Stomach smooth muscle (tissue), 2 donors: ENCODE data around the gene MMS22L.

Source experiments
- H3K27ac ChIP-seq: one replicate; pipeline ENCODE4 v1.7.0; 2013; ENCODE audit warnings: mild to moderate bottlenecking, low read length, inconsistent platforms
- H3K27me3 ChIP-seq, 2 donors: one replicate each; pipeline ENCODE4 v1.7.0; 2013; ENCODE audit warnings: low read length in 2 of 2; ENCODE audit not compliant: insufficient read depth in 2 of 2, control insufficient read depth in 1 of 2
- H3K36me3 ChIP-seq, 2 donors: one replicate each; pipeline ENCODE4 v1.7.0; 2013; ENCODE audit warnings: low read length in 2 of 2; ENCODE audit not compliant: control insufficient read depth in 2 of 2, insufficient read depth in 2 of 2
- H3K4me1 ChIP-seq: one replicate; pipeline ENCODE4 v1.7.0; 2013; ENCODE audit warnings: low read length; ENCODE audit not compliant: control insufficient read depth, insufficient read depth
- H3K4me3 ChIP-seq, 2 donors: one replicate each; pipeline ENCODE4 v1.7.0; 2013; ENCODE audit warnings: low read length in 2 of 2
- H3K9ac ChIP-seq, 2 donors: one replicate each; pipeline ENCODE4 v1.7.0; 2013; ENCODE audit warnings: low read length in 2 of 2, mild to moderate bottlenecking in 1 of 2
- H3K9me3 ChIP-seq, 2 donors: one replicate each; pipeline ENCODE4 v1.7.0; 2013; ENCODE audit warnings: low read length in 2 of 2; ENCODE audit not compliant: control insufficient read depth in 2 of 2
- donor health status: healthy.
- donor health status: Pancreatic carcinoma.

Gene MMS22L

DNA sequence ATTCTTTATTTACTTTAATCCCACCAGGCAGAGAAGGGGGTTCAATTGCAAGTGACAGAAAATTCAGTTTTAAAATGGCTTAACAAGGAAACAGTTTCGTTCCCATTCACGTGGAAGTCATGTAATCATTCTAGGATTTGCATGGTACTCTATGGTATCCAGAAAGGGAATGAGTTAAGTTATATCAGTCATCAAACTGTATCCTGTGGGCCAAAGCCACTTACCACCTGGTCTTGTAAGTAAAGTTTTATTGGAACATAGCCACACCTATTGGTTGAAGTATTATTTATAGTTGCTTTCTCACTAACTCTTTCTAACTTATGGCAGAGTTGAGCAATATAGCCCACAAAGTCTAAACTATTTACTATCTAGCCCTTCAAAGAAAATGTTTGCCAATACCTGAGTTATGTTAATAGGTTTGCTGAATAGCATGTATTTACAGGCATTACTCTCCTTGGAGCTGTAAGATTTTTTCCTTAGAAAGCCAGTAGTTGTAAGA is 10.2 kb upstream of the MMS22L start:
- Histone ChIP-seq H3K4me1 (no peaks in the 10 kb centered on the region), H3K9ac (no peak overlapping the region), H3K36me3 (no peaks in the 10 kb centered on the region), H3K27ac (no peak overlapping the region), H3K4me3 (no peak overlapping the region), H3K9me3 (peaks cover 0 to 3% of the 10 kb centered on the region in 2 donors), H3K27me3 (no peaks in the 10 kb centered on the region)

GRCh38 chr6:97292671-97293070 is 9.7 kb upstream of the MMS22L start:
- H3K4me1 ChIP-seq, result no peaks in the 10 kb centered on the region
- no peaks in the 10 kb centered on the region for H3K36me3 ChIP-seq
- no peaks in the 10 kb centered on the region for H3K27me3 ChIP-seq

DNA sequence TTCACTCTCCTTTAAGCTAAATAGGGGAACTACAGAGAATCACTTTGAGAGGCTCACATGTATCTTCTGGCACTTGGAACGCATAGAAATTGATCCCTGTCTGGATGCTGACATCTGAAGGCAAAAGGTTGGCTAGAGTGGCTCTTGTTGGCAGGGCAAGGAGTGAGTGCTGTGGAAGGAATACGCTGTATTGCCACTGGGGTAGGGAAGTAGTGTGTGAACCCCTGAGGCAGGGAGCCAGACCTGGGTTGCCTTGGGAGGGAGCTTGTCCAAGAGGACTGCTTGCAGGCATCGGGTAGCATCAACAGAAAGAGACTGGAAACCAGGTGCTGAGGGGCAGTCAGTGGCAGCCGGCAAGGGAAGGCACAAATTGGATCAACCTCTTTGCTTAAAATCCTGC is 8.9 kb upstream of the MMS22L start:
- no peak overlapping the region for H3K9ac ChIP-seq
- no peak overlapping the region for H3K4me3 ChIP-seq
- H3K9me3 ChIP-seq, result peaks cover 0 to 3% of the 10 kb centered on the region in 2 donors
- H3K4me1 ChIP-seq, result no peaks in the 10 kb centered on the region
- H3K36me3 ChIP-seq, result no peaks in the 10 kb centered on the region
- H3K27me3 ChIP-seq, result no peaks in the 10 kb centered on the region
- no peak overlapping the region for H3K27ac ChIP-seq

More at GRCh38 chr6:97292671-97293070, 9.7 kb upstream of the MMS22L start:
- peaks cover 0 to 3% of the 10 kb centered on the region in 2 donors for H3K9me3 ChIP-seq
- no peak overlapping the region for H3K4me3 ChIP-seq
- no peak overlapping the region for H3K9ac ChIP-seq
- H3K27ac ChIP-seq, result no peak overlapping the region

DNA sequence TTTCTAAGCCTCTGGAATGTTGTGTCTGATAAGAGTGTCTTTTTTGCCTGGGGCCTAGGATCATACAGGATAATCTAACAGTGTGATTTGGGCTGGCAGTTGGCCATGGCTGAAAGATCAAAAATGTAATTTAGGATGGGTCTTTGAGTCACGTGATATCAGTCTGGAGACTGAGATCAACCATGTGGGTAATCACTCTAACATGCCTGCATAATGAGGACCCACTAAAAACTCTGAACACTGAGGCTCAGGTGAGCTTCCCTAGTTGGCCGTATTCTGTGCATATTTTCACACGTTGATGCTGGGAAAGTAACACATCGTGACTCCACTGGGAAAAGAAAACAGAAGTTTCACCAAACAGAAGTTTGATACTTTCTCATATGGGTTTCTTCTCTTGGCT is 6.3 kb upstream of the MMS22L start:
- Histone ChIP-seq H3K27ac (no peak overlapping the region), H3K9me3 (peaks cover 0 to 3% of the 10 kb centered on the region in 2 donors), H3K27me3 (no peaks in the 10 kb centered on the region), H3K9ac (no peak overlapping the region), H3K4me1 (no peaks in the 10 kb centered on the region), H3K36me3 (no peaks in the 10 kb centered on the region), H3K4me3 (no peak overlapping the region)

DNA sequence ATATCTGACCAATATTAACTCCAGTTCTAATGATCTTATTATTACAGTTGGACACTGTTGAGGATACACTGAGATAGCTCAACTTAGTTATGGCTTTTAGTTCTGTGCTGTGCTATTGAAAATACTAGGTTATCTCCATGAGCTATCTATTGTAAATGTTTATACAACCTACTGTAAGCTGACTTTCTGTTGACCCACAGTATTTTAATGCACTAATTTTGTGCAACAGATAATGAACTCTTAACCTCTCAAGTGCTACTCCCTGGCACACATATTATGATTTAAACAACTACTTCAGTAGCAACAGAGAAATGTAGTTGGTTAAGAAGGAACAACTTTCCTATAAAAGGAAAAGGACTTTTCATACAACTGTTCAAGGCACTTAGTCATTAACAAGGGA is 5.2 kb upstream of the MMS22L start:
- H3K27me3 ChIP-seq, result no peaks in the 10 kb centered on the region
- H3K4me1 ChIP-seq, result no peaks in the 10 kb centered on the region
- no peak overlapping the region for H3K4me3 ChIP-seq
- H3K9ac ChIP-seq, result no peak overlapping the region
- H3K27ac ChIP-seq, result no peak overlapping the region
- peaks cover 0 to 3% of the 10 kb centered on the region in 2 donors for H3K9me3 ChIP-seq
- no peaks in the 10 kb centered on the region for H3K36me3 ChIP-seq

DNA sequence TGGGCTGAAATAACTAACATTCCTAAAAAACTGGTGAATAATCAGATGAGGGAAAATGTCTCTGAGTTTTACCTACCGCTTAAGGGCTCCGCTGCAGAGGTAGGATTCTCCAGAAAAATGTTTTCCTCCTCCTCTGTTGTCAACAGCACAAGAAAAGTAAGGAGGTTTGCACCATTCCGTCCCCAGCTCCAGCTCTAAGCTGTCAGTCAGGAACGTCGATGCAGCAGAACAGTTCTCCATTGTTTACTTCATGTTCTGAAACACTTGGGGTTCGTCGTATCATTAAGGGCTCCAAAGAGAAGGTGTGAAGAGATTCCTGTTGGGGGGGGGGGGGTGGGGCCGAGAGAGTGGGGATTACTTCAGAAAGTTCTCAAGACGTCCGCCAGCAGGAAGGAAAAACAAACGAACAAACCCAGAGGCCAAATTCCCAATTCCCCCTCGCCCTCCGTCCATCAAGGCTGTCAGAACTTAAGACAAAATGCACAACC is 734 bp downstream of the MMS22L start:
- Histone ChIP-seq H3K27ac (no peak overlapping the region), H3K9ac (peak overlapping the region; percentile 80 to 83), H3K4me3 (peak overlapping the region; percentile 72 to 91), H3K36me3 (peaks cover 0 to 3% of the 10 kb centered on the region in 2 donors), H3K4me1 (peaks cover 2% of the 10 kb centered on the region), H3K9me3 (no peaks in the 10 kb centered on the region), H3K27me3 (no peaks in the 10 kb centered on the region)

GRCh38 chr6:97280766-97281165 is 2.2 kb downstream of the MMS22L start:
- H3K4me3 ChIP-seq, result no peak overlapping the region
- H3K27me3 ChIP-seq, result no peaks in the 10 kb centered on the region
- peaks cover 0 to 3% of the 10 kb centered on the region in 2 donors for H3K36me3 ChIP-seq
- H3K4me1 ChIP-seq, result peaks cover 2% of the 10 kb centered on the region
- no peaks in the 10 kb centered on the region for H3K9me3 ChIP-seq
- H3K27ac ChIP-seq, result no peak overlapping the region
- H3K9ac ChIP-seq, result no peak overlapping the region

- Histone ChIP-seq H3K4me3 (no peak overlapping the region), H3K27ac (no peak overlapping the region), H3K36me3 (peaks cover 6 to 8% of the 10 kb centered on the region in 2 donors), H3K9me3 (no peaks in the 10 kb centered on the region), H3K27me3 (no peaks in the 10 kb centered on the region), H3K4me1 (no peaks in the 10 kb centered on the region), H3K9ac (no peak overlapping the region)
These were observed 7.2 kb downstream of the MMS22L start for GRCh38 chr6:97275804-97276203.

DNA sequence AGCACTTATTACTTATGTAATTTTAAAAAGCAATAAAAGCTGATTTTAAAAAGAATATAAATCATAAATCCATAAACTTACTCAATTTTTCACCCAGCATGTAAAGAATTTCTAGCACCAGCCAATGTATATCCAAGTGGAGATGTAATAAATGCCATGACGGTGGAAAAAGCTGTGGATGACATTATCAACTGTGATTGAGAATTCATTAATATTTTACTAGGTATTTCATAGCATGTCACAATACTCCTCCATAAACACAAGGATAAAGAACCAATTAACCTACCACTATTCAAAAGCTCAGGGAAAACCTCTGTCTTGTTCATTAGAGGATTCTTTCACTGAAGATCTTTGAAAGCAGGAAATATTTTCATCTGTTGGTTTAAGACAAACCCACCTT is 13.2 kb downstream of the MMS22L start:
- H3K4me1 ChIP-seq, result no peaks in the 10 kb centered on the region
- no peaks in the 10 kb centered on the region for H3K27me3 ChIP-seq
- no peak overlapping the region for H3K27ac ChIP-seq
- H3K9ac ChIP-seq, result no peak overlapping the region
- peaks cover 5 to 11% of the 10 kb centered on the region in 2 donors for H3K36me3 ChIP-seq
- no peaks in the 10 kb centered on the region for H3K9me3 ChIP-seq
- no peak overlapping the region for H3K4me3 ChIP-seq

- Histone ChIP-seq H3K27me3 (no peaks in the 10 kb centered on the region), H3K9ac (no peak overlapping the region), H3K9me3 (no peaks in the 10 kb centered on the region), H3K4me3 (no peak overlapping the region), H3K27ac (no peak overlapping the region), H3K36me3 (peaks cover 0 to 15% of the 10 kb centered on the region in 2 donors), H3K4me1 (no peaks in the 10 kb centered on the region)
These were observed 20.3 kb downstream of the MMS22L start for GRCh38 chr6:97262676-97263075.

- Histone ChIP-seq H3K27ac (no peak overlapping the region), H3K4me3 (no peak overlapping the region), H3K9me3 (no peaks in the 10 kb centered on the region), H3K36me3 (peaks cover 2 to 8% of the 10 kb centered on the region in 2 donors), H3K4me1 (no peaks in the 10 kb centered on the region), H3K9ac (no peak overlapping the region), H3K27me3 (no peaks in the 10 kb centered on the region)
These were observed 36.2 kb downstream of the MMS22L start for GRCh38 chr6:97246842-97247241.
